GM21737 (cell line): ENCODE measurements around the gene YEATS4.

Experiments
- ATAC-seq: cut with Tn5 transposase; IDR thresholded peaks from one replicate; pipeline ENCODE4 v1.9.1; 2021; ENCODE audit warnings: mild to moderate bottlenecking, moderate library complexity; ENCODE audit not compliant: unreplicated experiment

Gene YEATS4

DNA sequence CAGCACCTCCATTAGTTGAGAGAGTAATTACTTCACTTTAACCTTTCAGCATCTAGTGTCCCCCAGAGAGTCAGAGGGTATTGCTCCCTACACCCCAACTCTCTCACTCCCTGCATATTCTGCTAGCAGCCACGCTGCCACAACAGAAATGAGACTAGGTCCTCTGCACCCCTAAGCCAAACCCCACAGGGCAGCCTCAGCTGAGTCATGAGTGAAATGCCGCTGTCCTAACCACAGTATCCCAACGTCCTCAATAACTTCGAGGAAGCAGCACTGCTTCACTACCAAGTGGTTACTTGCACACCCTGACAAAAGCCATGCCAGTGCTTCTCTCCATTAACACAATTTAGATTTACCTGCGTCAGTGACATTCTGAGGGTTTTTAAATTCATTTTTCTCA lies 18.2 kb upstream of the YEATS4 start:
- no peak for ATAC-seq

DNA sequence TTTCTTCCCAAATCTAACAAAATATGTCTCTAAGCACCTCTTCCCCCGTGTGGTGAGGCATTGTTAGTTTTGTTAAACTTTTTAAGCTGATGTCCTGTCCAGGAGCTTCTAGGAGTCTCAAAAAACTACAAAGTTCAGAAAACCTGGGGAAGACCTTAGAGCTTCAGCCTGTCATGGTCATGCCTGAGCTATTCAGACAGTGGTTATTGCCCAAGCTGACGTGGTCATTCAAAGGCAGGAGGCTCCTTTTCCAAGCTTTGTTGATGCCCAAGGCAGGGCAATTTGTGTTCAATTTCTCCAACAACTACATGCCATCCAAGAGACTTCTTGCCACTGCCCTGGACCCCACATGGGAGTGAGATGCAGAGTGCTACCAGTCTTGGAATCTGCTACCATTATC lies 17.1 kb upstream of the YEATS4 start:
- no peak for ATAC-seq

DNA sequence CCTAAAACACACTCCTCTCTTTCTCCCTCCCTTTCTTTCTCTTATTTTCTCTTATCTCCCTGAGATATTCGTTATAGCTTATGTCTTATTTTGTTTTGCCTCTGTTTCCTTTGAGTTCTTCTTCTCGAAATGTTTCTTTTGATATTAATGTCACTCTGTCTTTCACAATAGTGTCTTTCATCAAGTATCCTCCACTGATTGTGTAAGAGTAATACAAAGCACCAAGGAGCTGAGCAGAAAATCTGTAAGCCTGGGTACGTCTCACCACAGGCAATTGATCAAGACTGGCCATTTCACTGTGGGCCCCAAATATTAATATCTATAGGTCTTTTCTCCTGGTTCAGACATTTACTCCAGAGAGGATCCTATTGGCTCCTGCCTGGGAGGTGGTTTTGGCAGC lies 16.2 kb upstream of the YEATS4 start:
- no peak for ATAC-seq

DNA sequence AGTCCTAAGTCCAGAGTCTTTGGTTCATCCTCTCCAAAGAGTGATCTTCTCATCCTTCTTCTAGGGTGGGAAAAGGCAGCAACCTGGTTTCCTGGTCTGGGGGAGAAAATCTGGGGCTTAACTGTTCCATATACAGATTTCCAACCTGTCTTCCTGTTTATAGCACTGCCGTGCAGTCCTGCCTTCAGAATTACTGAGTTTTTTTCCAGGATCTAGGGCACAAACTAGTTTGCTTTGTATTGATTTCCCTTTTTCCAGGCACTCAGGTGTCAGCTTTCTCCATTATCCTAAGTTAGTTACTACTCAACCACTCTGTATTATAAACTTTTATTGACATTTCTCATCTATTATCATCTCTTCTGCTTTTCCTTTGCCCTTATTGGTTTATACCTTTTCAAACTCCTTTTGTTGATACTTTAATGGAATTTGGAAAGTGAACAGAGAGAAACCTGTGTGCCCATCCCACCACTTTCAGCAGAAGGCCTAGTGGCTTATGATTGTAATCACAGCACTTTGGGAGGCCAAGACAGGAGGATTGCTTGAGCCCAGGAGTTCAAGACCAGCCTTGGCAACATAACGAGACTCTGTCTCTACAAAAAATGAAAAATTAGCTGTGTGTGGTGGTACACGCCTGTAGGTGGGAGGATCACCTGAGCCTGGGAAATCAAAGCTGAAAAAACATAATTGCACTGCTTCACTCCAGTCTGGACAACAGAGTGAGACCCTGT lies 15.5 kb upstream of the YEATS4 start:
- no peak for ATAC-seq

DNA sequence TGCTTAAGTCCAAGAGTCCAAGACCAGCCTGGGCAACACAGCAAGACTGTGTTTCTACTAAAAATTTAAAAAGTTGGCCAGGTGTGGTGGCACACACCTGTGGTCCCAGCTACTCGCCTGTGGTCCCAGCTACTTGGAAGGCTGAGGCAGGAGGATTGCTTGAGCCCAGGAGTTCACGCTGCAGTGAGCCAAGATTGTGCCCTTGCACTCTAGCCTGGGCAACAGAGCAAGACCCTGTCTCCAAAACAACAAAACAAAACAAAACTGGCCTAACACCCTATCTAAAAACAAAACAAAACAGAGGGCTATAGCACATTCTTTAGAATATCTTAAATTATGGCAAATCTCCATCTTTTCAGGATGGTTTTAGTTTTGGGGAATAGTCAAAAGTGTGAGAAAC lies 14.5 kb upstream of the YEATS4 start:
- ATAC-seq, result no peak

DNA sequence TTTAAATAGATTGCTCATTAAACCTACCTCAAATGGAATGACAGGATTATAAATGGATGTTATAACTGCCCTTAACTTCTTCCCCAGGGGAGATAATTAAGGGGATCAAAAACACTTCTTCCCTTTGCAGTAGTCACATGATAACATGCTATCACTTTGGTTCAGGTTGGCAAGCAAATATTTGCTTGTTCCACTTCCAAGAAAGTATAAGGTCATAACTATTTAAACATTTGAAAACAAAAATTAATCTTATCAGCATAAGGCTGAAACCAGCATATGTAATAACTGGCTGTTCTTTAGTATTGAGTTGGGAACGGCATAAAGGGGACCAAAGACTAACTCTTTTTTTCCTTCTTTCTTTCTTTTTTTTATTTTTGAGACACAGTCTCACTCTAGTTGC lies 13.8 kb upstream of the YEATS4 start:
- no peak for ATAC-seq

DNA sequence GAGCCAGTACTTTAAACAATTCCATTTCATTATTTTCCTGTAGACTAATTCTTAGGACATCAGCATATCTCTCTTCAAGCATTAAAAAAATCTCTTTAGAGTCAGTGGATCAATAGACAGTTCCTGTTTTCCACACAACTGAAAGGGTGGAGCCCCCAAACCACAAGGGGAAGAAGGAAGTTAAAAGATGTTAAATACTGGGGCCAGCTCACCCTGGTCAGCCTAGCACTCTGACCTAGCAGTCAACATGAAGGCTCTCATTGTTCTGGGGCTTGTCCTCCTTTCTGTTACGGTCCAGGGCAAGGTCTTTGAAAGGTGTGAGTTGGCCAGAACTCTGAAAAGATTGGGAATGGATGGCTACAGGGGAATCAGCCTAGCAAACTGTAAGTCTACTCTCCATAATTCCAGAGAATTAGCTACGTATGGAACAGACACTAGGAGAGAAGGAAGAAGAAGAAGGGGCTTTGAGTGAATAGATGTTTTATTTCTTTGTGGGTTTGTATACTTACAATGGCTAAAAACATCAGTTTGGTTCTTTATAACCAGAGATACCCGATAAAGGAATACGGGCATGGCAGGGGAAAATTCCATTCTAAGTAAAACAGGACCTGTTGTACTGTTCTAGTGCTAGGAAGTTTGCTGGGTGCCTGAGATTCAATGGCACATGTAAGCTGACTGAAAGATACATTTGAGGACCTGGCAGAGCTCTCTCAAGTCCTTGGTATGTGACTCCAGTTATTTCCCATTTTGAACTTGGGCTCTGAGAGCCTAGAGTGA lies 11.2 kb upstream of the YEATS4 start, which contains the start of gene LYZ:
Gene LYZ, plus strand, starts transcription at position 220 of the 777 bp plus-strand sequence. Its CDS starts 28 bp downstream, at position 248.
- ATAC-seq, result no peak

DNA sequence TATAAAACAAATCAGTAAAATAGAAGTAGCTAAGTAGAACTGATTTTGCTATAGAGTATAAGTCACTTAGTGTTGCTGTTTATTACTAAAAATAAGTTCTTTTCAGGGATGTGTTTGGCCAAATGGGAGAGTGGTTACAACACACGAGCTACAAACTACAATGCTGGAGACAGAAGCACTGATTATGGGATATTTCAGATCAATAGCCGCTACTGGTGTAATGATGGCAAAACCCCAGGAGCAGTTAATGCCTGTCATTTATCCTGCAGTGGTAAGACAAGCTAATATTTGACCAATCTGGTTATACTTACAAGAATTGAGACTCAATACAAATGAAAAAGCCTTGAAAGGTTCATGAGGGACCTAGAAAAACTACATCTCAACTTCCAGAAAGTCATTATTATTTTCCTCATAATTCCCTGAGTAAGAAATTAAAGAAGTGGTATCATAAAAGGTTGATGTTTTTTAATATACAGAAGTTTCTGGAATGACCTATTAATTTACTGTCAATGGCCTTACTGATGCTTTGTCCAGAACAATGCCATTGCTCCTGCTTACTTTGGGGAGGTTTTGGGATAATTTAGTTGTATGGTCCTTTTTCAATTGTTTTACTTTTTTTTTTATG lies 9.4 kb upstream of the YEATS4 start:
- no peak for ATAC-seq

DNA sequence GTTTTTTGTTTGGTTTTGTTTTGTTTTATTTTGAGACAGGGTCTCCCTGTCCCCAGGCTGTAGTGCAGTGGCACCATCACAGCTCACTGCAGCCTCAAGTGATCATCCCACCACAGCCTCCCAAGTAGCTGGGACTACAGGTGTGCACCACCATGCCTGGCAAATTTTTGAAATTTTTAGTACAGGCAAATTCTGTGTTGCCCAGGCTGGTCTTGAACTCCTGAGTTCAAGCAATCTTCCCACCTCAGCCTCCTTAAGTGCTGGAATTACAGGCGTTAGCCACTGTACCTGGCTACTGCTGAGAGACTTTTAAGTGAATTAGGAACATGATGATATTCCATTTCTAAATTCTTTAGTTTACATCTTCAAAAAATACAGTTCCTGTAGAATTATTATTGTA lies 8.8 kb upstream of the YEATS4 start:
- ATAC-seq, result no peak

DNA sequence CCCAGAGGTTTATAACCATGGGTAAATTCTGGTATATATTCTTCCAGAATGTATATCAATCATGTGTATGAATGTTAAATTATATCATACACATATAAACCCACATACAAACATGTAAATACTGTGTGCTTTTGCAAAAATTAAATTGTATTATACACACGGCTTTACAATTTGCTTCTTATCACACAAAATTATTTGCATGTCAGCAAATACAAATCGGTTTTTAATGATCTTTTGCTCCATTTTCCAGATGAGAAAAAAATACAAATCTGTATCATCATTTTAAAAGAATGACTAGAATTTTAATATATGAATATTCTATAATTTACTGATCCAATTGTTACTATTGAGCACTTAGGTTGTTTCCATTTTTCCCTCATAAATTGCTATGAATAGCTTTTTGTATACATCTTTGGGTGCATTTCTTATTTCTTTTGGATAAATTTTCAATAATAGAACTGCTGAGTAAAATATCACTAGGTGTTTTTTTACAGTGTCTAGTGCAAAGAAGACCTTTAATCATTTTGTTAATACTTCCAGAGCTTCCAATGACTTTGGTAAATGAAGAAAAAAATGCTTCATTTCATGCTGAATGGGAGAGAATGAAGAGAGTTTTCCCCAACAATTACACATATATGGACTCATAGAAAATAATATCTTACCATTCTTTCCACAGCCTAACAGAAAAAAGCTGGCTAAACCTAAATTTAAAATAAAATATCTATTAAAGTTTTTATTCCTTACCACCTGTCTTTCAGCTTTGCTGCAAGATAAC lies 7.9 kb upstream of the YEATS4 start:
- no peak for ATAC-seq

DNA sequence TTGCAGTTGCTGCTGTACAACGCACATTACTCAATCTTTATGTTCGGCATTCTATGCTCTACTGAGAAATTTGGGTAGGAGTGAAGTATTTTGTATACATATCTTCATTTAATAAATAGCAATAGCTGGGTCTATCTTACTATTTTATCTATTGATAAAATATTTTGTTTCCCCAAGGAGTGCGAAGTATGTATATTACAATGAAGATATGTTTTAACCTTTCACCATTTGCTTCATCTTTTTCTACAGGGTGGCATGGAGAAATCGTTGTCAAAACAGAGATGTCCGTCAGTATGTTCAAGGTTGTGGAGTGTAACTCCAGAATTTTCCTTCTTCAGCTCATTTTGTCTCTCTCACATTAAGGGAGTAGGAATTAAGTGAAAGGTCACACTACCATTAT lies 6.6 kb upstream of the YEATS4 start:
- no peak for ATAC-seq

DNA sequence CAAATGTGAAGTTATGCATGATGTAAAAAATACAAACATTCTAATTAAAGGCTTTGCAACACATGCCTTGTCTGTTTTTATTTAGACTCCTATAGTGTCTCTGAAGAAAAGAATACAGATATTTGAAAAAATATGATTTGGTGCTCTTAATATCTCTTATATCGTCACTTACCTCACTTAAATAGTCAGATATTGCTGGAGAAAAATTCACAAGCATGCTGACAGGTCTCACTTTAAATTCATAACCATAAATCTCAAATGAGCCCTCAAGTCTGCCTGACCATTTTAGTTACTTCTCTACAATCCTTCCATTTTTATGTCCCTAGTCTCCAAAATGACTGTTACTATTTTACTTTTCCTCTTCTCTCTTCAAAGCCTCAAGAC lies 5.4 kb upstream of the YEATS4 start:
- ATAC-seq, result no peak

DNA sequence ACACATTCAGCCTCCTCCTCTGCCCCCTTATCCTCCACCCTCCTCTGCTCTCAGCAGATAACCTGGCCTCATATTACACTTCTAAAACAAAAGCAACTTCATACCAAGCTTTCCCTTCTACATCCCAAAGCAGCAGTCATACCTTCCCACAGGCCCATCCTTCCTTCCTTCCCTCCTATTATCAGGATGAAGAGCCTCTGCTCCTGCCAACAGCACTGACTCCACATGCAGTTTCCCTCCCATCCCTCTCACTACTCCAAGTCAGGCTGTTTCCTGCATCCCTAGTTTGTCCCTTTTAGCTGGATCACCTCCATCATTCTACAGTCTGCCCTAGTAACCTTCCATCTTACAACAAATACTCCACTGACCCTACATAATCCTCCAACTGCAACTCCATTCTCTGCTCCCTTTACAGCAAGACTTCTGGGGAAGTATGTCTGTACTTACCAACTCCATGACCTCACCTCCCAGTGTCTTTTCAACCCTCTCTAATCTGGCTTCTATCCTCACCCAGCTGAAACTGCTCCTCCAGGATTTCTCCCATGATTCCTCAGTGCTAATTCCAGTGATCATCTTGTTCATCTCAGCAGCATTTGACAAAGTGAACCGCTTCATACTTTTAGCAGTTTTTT lies 4.9 kb upstream of the YEATS4 start:
- no peak for ATAC-seq

DNA sequence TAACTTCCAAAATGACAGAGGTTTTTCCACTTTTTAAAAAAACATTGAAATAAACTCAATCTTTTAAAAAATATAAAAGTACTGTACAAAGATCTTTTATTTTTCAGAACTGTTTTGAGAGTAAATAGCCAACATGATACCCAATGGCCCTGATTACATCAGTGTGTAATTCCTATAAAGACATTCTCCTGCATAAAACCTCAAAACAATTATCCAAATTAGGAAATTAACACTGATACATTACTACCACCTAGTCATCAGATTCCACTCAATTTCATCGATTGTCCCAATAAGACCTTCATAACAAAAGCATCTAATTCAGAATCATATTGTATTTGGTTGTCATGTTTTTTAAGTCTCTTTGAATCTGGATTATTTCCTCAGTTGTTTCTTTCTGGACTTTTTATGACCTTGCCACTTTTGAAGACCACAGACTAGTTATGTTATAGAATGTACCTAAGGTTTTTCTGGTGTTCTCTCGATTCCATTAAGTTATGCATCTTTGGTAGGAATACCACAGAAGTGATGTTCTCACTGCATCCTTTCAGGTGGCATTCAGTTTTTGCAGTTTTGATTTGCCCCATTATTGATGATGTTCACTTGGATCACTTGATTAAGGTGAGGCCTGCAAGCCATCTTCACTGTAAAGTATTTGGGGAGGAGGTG lies 4.0 kb upstream of the YEATS4 start:
- no peak for ATAC-seq

DNA sequence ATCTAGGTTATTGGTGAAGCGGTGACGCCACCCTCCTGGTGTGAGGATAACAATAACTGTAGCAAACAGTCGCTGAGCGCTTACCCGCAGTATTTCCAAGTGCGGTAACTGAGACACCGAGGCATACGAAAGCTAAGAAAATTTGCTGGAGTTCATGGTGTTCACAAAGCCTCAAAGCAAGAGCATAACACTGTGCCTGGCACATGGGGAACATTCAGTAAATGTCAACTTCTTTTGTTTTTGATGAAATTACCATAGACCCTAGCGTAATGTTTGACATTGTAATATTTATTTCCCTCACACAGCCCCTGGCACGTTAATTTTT lies 767 bp downstream of the YEATS4 start:
- ATAC-seq, result no peak

DNA sequence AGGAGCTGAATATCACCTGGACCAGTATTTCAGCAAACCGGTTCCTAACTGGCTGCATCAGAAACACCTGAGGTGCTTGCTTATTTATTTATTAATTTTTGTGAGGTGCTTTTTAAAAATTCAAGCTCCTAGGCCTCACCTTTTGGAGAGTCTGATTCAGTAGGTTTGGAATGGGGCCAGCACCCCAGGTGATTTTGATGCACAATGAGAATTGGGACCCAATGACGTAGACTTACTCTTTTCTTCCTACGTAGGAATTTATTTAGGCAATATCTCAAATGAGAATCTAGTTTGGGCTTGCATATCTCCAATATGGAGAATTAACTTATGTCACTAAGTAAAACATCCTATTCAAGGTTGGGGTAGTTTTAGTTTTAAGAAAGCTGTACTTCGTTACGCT lies 7.3 kb downstream of the YEATS4 start:
- ATAC-seq, result no peak

DNA sequence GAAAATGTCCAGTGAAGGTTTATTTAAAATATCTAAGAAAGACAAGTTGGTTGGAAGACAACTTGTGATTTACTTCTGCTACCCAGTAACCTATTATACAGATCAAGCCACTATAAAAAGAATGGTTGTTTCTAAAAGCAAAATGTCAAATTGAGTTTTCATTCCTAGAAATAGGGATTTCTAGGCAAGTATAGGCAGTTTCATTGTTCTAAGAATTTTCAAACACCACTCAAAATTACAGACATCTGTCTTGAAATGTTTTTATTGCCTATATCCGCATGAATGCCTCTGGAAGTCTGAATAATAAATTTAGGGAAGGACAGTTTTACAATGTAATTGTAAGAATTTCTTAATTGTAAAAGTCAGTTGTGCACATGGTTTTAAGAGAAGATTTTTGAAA lies 8.6 kb downstream of the YEATS4 start:
- ATAC-seq, result no peak

DNA sequence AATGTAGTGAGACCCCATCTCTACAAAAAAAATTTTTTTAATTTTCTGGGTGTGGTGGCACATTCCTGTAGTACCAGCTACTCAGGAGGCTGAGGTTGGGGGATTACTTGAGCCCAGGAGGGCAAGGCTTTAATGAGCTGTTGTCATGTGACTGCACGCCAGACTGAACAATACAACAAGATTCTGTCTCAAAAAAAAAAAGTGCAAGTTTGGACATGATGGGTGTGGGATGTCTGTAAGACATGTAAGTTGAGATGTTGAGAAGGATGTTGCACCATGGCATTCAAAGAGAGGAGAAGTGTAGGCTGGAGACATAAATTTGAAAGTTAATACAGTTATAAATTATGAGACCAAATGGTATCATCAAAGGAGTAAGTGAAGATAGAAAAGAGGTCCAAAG lies 23.5 kb downstream of the YEATS4 start:
- ATAC-seq, result no peak

DNA sequence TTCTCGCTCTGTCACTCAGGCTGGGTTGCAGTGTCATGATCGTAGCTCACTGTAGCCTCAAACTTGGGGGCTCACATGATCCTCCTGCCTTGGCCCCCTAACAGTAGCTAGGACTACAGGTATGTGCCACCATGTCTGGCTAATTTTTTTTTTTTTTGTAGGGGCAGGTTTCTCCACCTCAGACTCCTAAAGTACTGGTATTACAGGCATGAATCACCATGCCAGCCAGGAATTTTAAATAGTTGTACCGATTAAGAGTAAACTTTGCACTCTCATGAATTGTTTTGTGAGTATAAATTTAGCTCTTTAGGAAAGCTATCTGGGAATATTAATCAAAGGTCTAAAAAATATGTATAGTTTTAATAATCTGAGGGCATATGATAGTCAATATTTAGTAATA lies 25.5 kb downstream of the YEATS4 start:
- no peak for ATAC-seq

DNA sequence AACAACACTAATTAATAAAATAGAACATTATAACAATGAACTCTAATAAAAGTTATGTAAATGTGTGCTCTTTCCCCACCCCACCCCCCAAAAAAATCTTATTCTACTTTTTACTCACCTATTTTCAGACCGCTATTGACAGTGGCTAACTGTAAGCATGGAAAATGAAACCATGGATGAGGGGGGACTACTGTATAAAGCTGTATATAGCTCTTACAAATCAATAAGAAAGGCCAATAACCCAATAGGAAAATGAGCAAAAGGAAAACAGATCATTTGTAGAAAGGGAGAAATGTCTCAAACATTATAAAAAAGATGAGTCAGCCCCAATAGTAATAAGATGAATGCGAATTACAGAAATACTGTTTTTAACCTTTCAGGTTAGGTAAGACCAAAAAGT lies 27.4 kb downstream of the YEATS4 start:
- ATAC-seq, result no peak

DNA sequence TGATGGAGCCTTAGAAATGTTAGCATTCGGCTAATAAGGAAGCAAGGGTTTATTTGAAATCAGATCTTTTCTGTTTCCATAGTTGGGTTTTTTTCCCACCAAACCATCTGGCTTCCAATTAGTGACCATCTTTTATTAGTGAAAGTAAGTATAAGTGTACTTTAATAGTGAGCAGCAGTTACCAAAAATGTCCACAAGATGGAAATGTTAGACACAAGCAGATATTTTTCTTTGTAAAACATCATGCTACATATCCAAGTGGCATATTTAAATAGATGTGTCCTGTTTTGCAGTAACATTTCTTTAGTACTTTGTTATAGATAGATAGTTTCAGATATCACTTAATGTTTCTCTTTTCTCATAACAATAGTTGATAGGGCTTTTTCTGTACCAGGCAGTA lies 28.8 kb downstream of the YEATS4 start:
- ATAC-seq, result no peak
